B cell (primary cell): ENCODE data around the gene EEFSEC. TPM values are rescaled to one million over a fixed set of nuclear protein-coding genes. Genes with fewer than 3 reads are reported as not detected.

ENCODE experiments used
- ATAC-seq: fragments of 200-7000 bp; cut with Tn5 transposase; one replicate; pipeline ENCODE4 v1.10.0; 2021; ENCODE audit warnings: low read depth, mild to moderate bottlenecking, moderate number of reproducible peaks, moderate library complexity
- CTCF ChIA-PET: fragments of 350-600 bp; sonication (Branson Sonifier 250); formaldehyde crosslinking; loops from one replicate; lab custom pipeline; 2021; ENCODE audit warnings: antibody characterized with exemption, inconsistent platforms; lab: Charles Lee
- POLR2A ChIA-PET: fragments of 350-600 bp; sonication (Branson Sonifier 250); formaldehyde crosslinking; loops from one replicate; lab custom pipeline; 2021; ENCODE audit warnings: antibody characterized with exemption; lab: Charles Lee
- DNase-seq: peaks from one replicate; pipeline ENCODE4 v3.0.0; 2013
- H2AFZ ChIP-seq: 2 replicates; pipeline ENCODE4 v1.6.1; 2012; ENCODE audit warnings: mild to moderate bottlenecking, low read depth, low read length; ENCODE audit not compliant: insufficient read depth, poor library complexity, severe bottlenecking
- H3K27ac ChIP-seq, 2 donors: 1 replicate in 1 of 2; 2 replicates in 1 of 2; pipeline ENCODE4 v1.5.1; 2012 to 2013; ENCODE audit warnings: low read length in 2 of 2, mild to moderate bottlenecking in 2 of 2, moderate library complexity in 1 of 2
- H3K27me3 ChIP-seq, 4 experiments: fragments of 200-600 bp in 1 of 4; sonication (generic) in 1 of 4; replicated peaks in 1 of 4; 1 replicate in 2 of 4; 2 replicates in 2 of 4; pipeline versions ENCODE4 v1.6.1 to v1.7.0; 2013 to 2016; ENCODE audit warnings: low read length in 3 of 4, mild to moderate bottlenecking in 2 of 4, mixed read lengths in 1 of 4, moderate library complexity in 1 of 4; ENCODE audit not compliant: insufficient read depth in 4 of 4, control insufficient read depth in 3 of 4; ENCODE audit errors: control extremely low read depth in 1 of 4
- H3K36me3 ChIP-seq, 2 experiments: replicated peaks in 1 of 2; 1 replicate in 1 of 2; 2 replicates in 1 of 2; pipeline versions ENCODE4 v1.6.1 to v1.7.1; 2013; ENCODE audit warnings: low read length in 1 of 2; ENCODE audit not compliant: insufficient read depth in 2 of 2, control insufficient read depth in 1 of 2; ENCODE audit errors: control extremely low read depth in 1 of 2, extremely low read depth in 1 of 2
- H3K4me1 ChIP-seq, 2 donors: fragments of 200-600 bp in 1 of 2; sonication (generic) in 1 of 2; 1 replicate in 1 of 2; 2 replicates in 1 of 2; pipeline versions ENCODE4 v1.5.1 to v1.6.1; 2013 to 2017; ENCODE audit warnings: low read length in 2 of 2; ENCODE audit not compliant: control insufficient read depth in 2 of 2, insufficient read depth in 2 of 2
- H3K4me2 ChIP-seq: replicated peaks from 2 replicates; pipeline ENCODE3; 2012; ENCODE audit warnings: mild to moderate bottlenecking, low read depth, low read length; ENCODE audit not compliant: poor library complexity, severe bottlenecking
- H3K4me3 ChIP-seq, 5 experiments: fragments of 200-600 bp in 1 of 5; sonication (generic) in 1 of 5; 1 replicate in 3 of 5; 2 replicates in 2 of 5; pipeline versions ENCODE4 v1.5.1 to v1.7.0; 2011 to 2016; ENCODE audit warnings: low read length in 4 of 5, mild to moderate bottlenecking in 4 of 5, low read depth in 2 of 5, control low read depth in 1 of 5, moderate library complexity in 1 of 5; ENCODE audit not compliant: insufficient read depth in 1 of 5; ENCODE audit errors: control extremely low read depth in 1 of 5, extremely low read depth in 1 of 5
- H3K79me2 ChIP-seq: fragments of 200-600 bp; sonication (generic); one replicate; pipeline ENCODE4 v1.6.0; 2016; ENCODE audit warnings: low read length; ENCODE audit not compliant: control insufficient read depth, insufficient read depth
- H3K9ac ChIP-seq: fragments of 200-600 bp; sonication (generic); 2 replicates; pipeline ENCODE4 v1.6.1; 2017; ENCODE audit warnings: mild to moderate bottlenecking, low read length, moderate library complexity
- H3K9me3 ChIP-seq, 3 donors: one replicate each; pipeline versions ENCODE4 v1.6.1 to v1.7.1; 2013; ENCODE audit warnings: low read length in 2 of 3; ENCODE audit not compliant: control insufficient read depth in 2 of 3, insufficient read depth in 1 of 3; ENCODE audit errors: control extremely low read depth in 1 of 3
- H4K20me1 ChIP-seq: 2 replicates; pipeline ENCODE4 v1.6.0; 2012; ENCODE audit warnings: mild to moderate bottlenecking, low read length; ENCODE audit not compliant: insufficient read depth, control insufficient read depth, poor library complexity, severe bottlenecking
- H3K27ac Mint-ChIP-seq: one replicate; pipeline ENCODE4 v1.8.0; 2021; ENCODE audit warnings: mixed read lengths
- H3K27me3 Mint-ChIP-seq: one replicate; pipeline ENCODE4 v1.8.0; 2021; ENCODE audit warnings: mixed read lengths
- H3K4me1 Mint-ChIP-seq: one replicate; pipeline ENCODE4 v1.8.0; 2021; ENCODE audit warnings: mixed read lengths
- H3K4me3 Mint-ChIP-seq: one replicate; pipeline ENCODE4 v1.8.0; 2021; ENCODE audit warnings: mixed read lengths
- H3K9me3 Mint-ChIP-seq: one replicate; pipeline ENCODE4 v1.8.0; 2022; ENCODE audit warnings: mixed read lengths; ENCODE audit not compliant: insufficient read depth
- EZH2 ChIP-seq: IDR thresholded peaks from 2 replicates; pipeline ENCODE4 v1.6.1; 2012; ENCODE audit warnings: borderline replicate concordance, low read depth, mild to moderate bottlenecking, moderate library complexity, low read length; ENCODE audit not compliant: insufficient read depth, poor library complexity, severe bottlenecking
- WGBS: methylation state at CpG from one replicate; pipeline ENCODE4 v1.1.5; 2013; ENCODE audit warnings: missing lambda C conversion rate; ENCODE audit not compliant: insufficient coverage; 5-methylcytosine and 5-hydroxymethylcytosine counted together
- intact Hi-C: fragments of 100-400 bp; cut with micrococcal nuclease; formaldehyde crosslinking; loops from one replicate; pipeline ENCODE4 v1.10.0; 2022
- polyA plus RNA-seq: library from polyadenylated mRNA; depleted of rRNA; stranded (reverse); fragments of >200 nt; gene quantifications from 2 replicates; pipeline ENCODE4 v1.2.3, GENCODE V29; 2012
- total RNA-seq, 2 donors: library from RNA; stranded (reverse); fragments of 120-200 nt in 1 of 2; gene quantifications; 1 replicate in 1 of 2; 2 replicates in 1 of 2; pipeline versions ENCODE4 v1.2.3 to v1.2.4, GENCODE V29; 2013 to 2022
- TF ChIP-seq, protein P1 (sequence below): fragments of 200-600 bp; IDR thresholded peaks from one replicate; pipeline ENCODE4 v1.8.0; 2022; ENCODE audit warnings: antibody characterized with exemption, mild to moderate bottlenecking

The EEFSEC gene
- total and polyA plus RNA-seq, 2 donors (not counting 1 experiment from before 2014, with no cell fraction given), result 17.9 to 18.4 TPM

- no peaks in the 10 kb centered on the region for H3K9me3 Mint-ChIP-seq
- Histone ChIP-seq H3K9ac (no peak overlapping the region), H4K20me1 (no peaks in the 10 kb centered on the region), H3K27ac (no peak overlapping the region), H3K4me3 (no peak overlapping the region), H2AFZ (no peak overlapping the region), H3K79me2 (peaks cover 3% of the 10 kb centered on the region), H3K4me1 (peaks cover 5 to 11% of the 10 kb centered on the region in 2 donors), H3K4me2 (no peak overlapping the region), H3K27me3 (no peaks in the 10 kb centered on the region), H3K36me3 (peaks cover 0 to 16% of the 10 kb centered on the region in 2 experiments), H3K9me3 (no peaks in the 10 kb centered on the region)
- H3K4me1 Mint-ChIP-seq, result peaks cover 16% of the 10 kb centered on the region
- intact Hi-C loops, result no loop called here
- H3K27me3 Mint-ChIP-seq, result no peaks in the 10 kb centered on the region
- DNase-seq (no peak), ATAC-seq (no peak)
- ChIA-PET CTCF (no interaction called here), POLR2A (no interaction called here)
- H3K27ac Mint-ChIP-seq, result no peak overlapping the region
- TF ChIP-seq EZH2, result no peak
- TF ChIP-seq, protein P1, sequence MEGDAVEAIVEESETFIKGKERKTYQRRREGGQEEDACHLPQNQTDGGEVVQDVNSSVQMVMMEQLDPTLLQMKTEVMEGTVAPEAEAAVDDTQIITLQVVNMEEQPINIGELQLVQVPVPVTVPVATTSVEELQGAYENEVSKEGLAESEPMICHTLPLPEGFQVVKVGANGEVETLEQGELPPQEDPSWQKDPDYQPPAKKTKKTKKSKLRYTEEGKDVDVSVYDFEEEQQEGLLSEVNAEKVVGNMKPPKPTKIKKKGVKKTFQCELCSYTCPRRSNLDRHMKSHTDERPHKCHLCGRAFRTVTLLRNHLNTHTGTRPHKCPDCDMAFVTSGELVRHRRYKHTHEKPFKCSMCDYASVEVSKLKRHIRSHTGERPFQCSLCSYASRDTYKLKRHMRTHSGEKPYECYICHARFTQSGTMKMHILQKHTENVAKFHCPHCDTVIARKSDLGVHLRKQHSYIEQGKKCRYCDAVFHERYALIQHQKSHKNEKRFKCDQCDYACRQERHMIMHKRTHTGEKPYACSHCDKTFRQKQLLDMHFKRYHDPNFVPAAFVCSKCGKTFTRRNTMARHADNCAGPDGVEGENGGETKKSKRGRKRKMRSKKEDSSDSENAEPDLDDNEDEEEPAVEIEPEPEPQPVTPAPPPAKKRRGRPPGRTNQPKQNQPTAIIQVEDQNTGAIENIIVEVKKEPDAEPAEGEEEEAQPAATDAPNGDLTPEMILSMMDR, result no peak
- WGBS, result 93% methylated on average over 8 of the region's 10 CpGs
- H3K4me3 Mint-ChIP-seq, result no peak overlapping the region
These were observed 225.5 kb downstream of the EEFSEC start for GRCh38 chr3:128378631-128379347.

GRCh38 chr3:128379367-128380160 is 226.3 kb downstream of the EEFSEC start:
- intact Hi-C loops, result no loop called here
- H3K27me3 Mint-ChIP-seq, result no peaks in the 10 kb centered on the region
- H3K4me3 Mint-ChIP-seq, result no peak overlapping the region
- Histone ChIP-seq H4K20me1 (no peaks in the 10 kb centered on the region), H3K27ac (no peak overlapping the region), H2AFZ (no peak overlapping the region), H3K4me1 (peaks cover 5 to 11% of the 10 kb centered on the region in 2 donors), H3K9ac (no peak overlapping the region), H3K9me3 (no peaks in the 10 kb centered on the region), H3K36me3 (peaks cover 0 to 16% of the 10 kb centered on the region in 2 experiments), H3K4me2 (no peak overlapping the region), H3K79me2 (no peaks in the 10 kb centered on the region), H3K4me3 (no peak overlapping the region), H3K27me3 (no peaks in the 10 kb centered on the region)
- ATAC-seq (no peak), DNase-seq (no peak)
- no peak overlapping the region for H3K27ac Mint-ChIP-seq
- ChIA-PET CTCF (no interaction called here), POLR2A (no interaction called here)
- H3K9me3 Mint-ChIP-seq, result no peaks in the 10 kb centered on the region
- peaks cover 12% of the 10 kb centered on the region for H3K4me1 Mint-ChIP-seq
- WGBS, result 93% methylated on average over 3 of the region's 12 CpGs
- no peak for TF ChIP-seq EZH2
- TF ChIP-seq, protein P1, result no peak
